GM19463 (cell line): Measurements from ENCODE around the gene PLTP.
"Not testable (repeated sequence)": the region's sequence is repeated elsewhere in the genome, so short reads cannot be mapped to it uniquely, and the experiment has no call there.

Experiments used
- ATAC-seq: cut with Tn5 transposase; IDR thresholded peaks from one replicate; pipeline ENCODE4 v1.9.1; 2021; ENCODE audit warnings: mild to moderate bottlenecking, moderate library complexity; ENCODE audit not compliant: unreplicated experiment

The PLTP gene

DNA sequence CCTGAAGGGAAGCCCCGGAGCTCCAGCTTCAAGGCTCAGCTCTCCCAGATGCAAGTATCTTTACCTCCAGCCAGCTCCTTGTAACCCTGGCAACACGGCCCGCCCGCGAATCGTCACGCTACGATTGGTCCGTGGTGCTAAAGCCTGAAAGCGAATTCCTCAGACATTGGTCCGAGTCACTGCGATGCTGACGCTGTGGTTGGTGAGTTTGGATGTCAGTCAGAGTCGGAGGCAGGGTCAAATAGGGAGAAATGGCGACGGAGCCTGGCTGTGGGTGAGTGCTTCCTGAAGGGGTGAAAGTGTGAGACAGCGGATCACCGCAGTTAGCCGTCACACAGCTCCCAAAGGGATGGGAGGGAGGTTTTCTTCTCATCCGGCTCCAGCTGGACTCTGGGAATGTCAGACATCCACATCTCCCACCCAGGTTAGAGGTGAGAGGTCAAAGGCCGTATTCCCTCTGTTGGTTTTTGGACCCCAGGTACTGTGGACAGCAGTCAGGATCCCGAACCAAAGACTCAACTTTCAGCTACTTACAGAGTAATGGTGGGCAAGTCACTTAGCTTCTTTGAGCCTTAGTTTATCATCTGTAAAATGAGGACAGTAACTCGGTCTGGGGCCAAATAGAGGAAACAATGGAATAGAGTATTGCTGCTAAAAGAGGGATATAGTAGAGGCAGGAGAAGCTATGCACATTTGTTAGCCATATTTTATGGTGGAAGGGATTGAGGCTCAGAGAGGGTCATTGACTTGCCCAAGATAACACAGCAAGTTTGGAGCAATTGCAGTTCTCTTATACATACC is 30.8 kb downstream of the PLTP start, which contains the start of gene ZSWIM1:
TSS of gene ZSWIM1 (plus strand) at position 240 of the 801 bp plus-strand sequence. CDS start 1,366 bp downstream, outside the sequence.
- ATAC-seq, result peak; percentile 97

DNA sequence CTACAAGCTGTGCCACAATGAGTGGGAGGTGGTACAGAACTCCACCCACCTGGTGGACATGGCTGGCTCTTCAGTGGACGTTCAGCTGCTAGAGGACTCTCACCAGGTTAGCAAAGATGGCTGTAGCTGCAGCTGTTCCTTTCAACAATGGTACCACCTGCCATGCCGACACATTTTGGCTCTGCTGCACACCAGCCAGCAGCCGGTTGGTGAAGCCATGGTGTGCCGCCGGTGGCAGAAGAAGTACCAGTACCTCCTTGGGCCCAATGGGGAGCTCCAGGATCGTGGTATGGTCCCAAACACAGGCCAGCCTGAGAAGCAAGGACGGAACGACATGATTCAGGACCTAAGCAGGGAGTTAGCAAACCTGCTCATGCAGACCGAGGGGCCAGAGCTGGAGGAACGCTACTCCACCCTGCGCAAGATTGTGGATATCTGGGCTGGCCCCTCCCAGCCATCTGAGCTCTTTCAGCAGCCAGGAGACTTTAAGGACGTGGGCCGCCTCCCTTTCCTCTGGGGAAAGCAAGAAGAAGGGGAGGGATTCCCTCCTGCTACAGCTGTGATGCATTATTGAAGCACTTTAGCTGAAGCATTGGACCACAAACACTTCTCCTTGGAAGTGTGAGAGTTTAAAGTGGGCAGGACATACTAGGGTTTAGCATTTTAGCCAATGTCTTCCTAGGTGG is 33.7 kb downstream of the PLTP start:
- no peak for ATAC-seq

DNA sequence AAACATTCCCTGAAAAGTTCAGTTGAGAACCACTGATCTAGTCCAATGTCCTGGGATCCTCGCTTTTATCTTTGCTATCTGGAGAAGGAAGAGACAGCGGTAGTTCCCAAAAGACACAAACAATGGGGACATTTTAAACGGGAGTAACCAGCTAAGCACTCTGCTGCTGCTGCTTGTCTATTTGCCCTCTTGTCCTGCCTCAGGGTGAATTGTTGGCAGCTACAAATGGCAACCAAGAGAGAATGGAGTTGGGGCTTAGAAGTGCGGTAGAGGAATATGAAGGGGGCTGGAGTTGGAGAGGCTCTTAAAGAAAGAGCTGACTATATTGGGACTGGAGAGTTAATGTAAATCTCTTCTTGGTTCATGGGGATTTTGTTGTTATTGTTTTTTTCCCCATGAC is 37.4 kb downstream of the PLTP start:
- ATAC-seq, result no peak

DNA sequence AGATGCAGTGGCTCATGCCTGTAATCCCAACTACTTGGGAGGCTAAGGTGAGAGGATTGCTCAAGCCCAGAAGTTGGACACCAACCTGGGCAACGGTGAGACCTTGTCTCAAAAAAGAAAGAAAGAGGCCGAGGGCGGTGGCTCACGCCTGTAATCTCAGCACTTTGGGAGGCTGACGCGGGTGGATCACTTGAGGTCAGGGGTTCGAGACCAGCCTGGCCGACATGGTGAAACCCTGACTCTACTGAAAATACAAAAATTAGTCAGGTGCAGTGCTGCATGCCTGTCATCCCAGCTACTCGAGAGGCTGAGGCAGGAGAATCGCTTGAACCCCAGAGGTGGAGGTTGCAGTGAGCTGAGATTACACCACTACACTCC is 37.9 kb downstream of the PLTP start:
- not testable (repeated sequence) for ATAC-seq

DNA sequence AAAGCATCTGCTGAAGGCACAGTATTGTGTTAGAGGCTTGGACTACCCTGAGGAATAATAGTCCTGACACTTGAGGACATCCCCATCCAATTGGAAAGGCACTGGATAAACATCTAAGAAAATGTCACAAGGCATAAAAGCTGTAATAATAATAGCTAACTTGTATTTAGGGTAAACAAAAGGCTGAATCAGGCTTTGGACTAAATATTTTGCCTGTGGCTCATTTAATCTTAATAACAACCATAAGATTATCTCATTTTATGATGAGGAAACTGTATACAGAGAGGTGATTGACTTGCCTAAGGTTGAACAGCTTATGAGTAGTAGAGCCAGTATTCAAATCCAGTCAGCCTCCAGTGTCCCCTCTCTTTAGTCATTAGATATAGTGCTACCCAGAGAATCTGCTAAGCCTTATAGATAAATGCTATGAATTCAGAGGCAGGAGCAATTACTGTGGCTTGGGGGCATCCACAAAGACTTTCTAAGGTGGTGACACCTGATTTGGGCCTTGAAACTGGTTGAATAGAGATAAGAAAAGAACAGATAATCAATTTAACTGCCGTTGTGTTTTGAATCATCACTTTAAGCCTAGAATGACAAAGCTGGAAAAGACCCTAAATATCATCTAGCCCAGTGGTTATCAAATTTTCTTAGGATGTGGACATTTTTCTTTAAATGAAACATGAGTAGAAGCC is 38.4 kb downstream of the PLTP start:
- no peak for ATAC-seq

DNA sequence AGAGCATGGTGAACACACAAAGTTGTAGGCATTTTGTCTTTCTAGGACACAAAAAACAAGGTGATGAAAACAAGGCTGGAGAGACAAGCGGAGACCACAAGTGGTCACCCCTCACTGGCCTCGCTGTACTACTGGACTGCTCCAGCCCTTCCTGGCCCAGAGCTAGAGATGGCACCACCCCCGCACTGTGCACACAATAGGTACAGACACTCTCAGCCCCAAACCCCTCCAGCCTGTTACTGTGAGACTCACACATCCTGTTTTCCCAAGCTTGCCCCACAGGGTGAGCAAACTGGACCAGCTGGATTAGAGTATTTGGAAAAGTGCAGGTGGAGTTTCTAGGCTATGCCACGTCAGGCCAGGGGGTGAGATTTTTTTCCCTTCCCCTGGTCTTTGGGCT is 39.3 kb downstream of the PLTP start:
- no peak for ATAC-seq

DNA sequence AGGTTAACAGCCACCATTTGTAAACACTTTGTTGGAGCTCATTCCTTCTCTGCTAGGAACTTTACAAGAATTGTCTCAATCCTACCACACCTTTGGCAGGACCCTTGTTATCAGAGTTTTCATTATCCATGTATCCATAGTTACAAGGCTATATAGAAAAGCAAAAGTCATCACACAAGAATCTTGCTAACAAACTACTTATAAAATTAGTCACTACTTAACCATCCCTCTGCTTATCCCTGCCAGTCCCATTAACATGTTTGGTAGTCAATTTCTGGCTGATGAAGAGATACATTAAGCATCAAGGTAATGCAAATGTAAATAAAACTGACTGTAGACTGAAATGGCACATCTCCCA is 44.2 kb downstream of the PLTP start:
- ATAC-seq, result no peak

DNA sequence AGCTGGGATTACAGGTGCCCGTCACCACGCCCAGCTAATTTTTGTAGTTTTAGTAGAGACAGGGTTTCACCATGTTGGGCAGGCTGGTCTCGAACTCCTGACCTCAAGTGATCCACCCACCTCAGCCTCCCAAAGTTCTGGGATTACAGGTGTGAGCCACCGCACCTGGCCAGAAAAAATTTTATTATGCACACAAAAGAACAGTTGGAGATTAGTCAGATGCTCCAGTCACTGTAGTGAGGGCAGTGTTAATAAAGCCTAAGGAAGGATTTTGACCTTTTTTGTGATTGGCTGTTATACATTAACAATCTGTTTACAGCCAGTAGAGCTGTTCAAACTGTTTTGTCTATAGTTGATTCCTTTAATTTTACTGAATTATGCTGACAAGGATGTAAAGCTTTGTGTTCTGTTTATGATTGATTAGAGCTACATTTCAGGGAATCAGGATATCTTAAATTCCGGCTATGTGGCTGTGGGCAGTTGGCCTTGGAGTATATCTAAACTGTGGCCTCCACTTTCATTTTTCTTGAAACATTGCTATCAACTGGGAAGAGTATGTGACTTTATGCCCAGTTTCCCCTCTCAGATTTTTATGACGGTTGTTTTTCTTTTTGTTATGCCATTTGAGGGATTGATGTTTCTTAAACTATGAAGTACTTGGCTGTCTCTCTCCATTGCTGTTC is 44.7 kb downstream of the PLTP start:
- no peak for ATAC-seq

DNA sequence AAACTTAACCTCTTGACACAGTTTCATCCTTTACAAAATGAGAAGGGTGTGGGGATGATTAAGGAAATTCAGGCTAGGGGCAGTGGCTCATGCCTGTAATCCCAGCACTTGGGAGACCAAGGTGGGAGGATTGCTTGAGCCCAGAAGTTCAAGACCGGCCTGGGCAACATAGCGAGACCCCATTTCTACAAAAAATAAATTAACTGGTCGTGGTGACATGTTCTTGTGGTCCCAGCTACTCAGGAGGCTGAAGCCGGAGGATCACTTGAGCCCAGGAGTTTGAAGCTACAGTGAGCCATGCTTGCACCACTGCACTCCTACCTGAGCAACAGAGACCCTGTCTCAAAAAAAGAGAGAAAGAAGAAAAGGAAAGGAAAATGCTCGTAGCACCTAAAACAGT is 45.5 kb downstream of the PLTP start:
- ATAC-seq, result no peak

DNA sequence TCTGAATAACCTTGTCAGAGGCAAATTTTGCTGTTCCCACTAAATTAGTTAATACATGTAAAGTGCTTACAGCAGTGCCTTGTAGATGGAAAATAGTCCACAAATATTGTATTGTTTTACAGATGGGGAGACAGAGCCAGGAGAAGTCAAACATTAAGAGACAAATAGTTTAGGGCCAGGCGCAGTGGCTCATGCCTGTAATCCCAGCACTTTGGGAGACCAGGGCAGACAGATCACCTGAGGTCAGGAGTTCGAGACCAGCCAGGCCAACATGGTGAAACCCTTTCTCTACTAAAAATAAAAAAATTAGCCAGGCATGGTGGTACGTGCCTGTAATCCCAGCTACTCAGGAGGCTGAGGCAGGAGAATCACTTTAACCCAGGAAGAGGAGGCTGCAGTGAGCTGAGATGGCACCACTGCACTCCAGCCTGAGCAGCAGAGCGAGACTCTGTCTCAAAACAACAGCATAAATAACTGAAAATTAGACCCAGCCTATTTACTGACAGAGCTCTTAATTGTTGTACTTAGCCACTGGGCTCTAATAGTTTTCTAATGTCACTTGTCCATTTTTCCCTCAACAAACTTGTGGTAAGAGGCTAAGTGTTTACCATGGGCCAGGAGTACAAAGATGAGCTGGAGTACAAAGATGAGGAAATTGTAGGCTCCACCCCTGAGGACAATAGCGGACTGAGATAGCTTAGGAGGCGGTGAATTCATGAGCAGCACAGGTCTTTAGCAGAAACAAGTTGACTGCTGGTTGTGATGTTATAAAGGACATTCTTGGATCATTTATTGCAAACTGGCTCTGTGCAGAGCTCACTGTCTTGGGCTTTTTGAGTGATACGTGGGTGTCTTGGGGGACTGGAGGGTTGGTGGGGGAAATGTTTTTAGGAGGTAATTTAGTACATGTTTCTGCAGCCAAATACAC is 48.1 kb downstream of the PLTP start:
- no peak for ATAC-seq

DNA sequence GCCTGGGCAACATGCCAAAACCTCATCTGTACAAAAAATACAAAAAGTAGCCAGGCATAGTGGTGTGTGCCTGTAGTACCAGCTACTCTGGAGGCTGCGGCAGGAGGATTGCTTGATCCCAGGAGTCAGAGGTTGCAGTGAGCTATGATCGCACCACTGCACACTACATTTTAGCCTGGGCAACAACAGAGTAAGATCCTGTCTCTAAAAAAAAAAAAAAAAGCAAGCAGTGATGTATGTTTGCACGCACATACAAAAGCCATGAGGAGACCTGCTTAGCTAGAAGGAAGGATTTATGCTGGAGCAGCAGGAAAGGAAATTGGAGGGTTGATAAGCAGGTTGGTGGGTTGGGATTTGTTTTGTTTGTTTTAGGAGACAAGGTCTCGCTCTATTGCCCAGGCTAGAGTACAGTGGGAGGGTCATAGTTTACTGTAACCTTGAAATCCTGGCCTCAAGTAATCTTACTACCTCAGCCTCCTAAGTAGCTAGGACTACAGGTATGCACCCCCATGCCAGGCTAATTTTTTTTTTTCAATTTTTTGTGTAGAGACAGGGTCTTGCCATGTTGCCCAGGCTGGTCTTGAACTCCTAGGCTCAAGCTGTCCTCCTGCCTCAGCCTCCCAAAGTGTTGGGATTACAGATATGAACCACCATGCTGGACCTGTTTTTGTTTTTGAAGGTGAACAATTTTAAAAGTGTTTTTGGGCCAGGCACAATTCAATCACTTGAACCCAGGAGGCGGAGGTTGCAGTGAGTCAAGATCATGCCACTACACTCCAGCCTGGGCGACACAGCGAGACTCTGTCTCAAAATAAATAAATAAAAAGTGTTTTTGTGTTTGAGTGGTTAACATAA is 50.5 kb downstream of the PLTP start:
- no peak for ATAC-seq

DNA sequence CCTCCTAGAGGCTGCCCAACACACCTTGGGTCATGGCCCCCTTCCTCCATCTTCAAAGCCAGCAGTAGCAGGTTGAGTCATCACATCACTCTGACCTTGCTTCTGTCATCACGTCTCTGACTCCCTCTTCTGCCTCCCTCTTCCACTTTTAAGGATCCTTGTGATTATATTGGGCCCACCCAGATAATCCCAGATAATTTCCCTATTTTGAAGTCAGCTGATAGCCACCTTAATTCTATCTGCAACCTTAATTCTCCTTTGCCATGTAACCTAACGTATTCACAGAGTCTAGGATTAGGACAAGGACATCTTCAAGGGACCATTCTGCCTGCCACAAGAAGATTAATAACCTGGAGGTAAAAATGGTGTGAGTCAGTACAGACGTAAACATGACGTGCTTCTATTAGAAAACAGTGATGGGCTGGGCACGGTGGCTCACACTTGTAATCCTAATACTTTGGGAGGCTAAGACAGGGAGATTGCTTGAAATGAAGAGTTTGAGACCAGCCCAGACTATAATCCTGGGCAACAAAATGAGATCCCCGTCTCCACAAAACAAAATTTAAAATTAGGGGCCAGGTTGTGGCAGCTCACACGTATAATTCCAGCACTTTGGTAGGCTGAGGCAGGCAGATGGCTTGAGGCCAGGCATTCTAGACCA is 51.3 kb downstream of the PLTP start:
- no peak for ATAC-seq

DNA sequence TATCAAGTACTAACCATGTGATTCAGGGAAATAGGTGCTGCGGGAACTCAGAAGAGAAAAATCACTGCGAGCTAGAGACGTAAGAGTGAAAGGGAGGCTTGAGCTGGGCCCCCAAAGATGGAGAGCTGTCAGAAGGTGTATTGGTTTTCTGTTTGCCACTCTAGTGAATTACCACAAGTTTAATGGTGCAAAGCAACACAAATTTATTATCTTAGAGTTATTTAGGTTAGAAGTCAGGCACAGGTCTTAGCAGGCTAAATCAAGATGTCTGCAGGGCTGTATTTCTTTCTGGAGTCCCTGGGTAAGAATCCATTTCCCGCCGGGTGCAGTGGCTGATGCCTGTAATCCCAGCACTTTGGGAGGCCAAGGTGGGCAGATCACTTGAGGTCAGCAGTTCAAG is 52.0 kb downstream of the PLTP start:
- ATAC-seq, result no peak

DNA sequence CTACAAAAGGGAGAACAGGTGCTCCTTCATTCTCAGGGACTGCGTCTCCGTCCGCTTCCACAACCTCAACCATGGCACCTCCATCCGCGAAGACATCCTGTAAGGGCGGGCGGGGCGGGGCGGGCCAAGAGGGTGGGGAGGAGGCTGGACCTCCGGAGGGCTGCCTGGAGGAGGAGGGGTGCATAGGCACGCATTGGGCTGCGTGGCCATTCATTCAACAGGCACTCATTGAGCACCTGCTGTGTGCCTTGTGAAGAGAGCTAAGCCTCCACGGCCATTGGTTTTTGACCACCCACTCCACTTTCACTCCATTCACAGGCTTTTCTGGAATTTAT is 54.1 kb downstream of the PLTP start:
- ATAC-seq, result peak; percentile 27

DNA sequence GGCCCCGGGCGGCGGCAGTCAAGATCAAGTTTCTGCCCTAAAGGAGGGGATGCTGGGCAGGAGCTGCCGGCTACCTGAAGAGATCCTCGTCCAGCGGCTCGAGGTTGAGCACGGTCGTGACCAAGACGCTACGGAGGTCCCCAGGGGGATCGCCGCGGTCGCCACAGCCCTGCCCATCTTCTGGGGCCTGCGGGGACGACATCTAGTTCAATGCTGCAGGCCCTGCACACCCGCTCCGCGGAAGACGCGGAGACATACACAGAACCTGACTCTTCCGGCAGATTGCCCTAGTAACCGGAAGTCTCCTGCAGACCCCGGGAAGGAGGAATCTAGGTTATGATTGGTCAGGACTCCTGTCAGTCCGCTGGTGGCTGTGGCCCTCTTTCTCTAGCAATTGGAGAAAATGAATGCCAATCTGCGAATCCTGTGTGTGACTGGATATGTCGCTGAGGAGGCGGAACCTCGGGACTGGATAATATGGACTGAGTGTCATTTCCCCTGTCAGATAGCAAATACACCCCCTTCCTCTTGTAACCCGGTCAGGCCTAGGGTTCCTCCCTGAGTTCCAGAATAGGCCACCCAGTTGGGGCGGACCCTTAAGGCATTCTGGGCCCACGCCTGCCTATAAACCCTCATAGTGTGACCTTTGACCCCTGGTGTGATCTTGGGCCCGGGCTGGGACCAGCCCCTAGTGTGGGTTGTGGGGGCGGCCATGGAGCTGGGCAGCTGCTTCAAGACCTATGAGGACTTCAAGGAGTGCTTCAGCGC is 54.7 kb downstream of the PLTP start, which contains the start of the genes ACOT8 and ZSWIM3:
TSS of gene ACOT8 (minus strand) at position 279 of the 768 bp plus-strand sequence. CDS start at position 202, 77 bp downstream.
TSS of gene ZSWIM3 (plus strand) at position 501 of the 768 bp plus-strand sequence. CDS start at position 713, 212 bp downstream.
- ATAC-seq, result peak; percentile 93

DNA sequence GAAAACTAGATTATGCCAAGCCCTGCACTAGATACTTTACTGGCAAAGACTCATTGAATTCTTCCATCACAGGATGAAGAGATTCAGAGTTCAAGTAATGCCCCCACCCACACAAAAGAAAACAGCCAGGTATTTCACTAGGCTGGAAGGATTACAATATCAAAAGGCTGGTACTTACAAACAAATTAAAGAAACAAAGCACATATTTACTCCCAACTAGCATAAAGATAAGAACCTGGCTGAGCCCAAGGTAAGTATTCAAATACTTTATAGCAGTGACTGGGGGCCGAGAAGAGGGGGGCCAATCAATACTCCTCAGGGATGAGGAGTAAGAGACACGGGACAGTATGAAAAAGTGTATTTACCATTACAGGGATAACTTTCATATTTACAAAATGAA is 58.5 kb downstream of the PLTP start:
- no peak for ATAC-seq

DNA sequence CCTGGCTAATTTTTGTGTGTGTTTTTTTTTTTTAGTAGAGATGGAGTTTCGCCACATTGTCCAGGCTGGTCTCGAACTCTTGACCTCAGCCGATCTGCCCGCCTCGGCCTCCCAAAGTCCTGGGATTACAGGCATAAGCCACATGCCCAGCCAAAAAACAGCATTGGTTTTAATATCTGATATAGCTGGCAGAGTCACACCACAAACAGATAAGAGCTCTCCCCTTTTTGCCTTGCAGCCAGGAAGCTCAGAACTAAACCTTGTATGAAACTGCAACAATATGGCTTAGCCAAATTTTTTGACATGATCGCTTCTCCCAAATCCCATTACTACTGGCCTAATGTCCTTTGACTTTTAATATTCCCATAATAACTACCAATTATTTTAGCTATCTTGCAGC is 59.6 kb downstream of the PLTP start:
- no peak for ATAC-seq

DNA sequence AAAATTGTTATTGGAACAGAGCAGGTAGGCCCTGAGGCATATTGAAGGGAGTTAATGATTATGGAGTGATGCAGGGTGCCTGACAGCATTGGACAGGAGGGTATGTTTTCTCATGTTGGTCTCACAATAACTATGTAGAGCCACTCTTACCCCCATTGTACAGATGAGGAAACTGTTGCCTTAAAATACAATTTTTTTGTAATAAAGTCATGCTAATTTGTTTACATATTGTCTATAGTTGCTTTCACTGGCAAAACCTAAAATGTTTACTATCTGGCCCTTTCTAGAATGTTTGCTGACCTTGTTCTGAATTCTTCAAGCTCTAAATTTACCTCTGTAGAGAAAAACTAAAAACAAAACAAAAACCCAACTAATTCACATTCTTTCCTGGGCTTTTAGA is 60.5 kb downstream of the PLTP start:
- ATAC-seq, result no peak
